Psoas muscle (tissue), 8 donors: ENCODE data around the gene USE1. TPM values are rescaled to one million over a fixed set of nuclear protein-coding genes. Genes with fewer than 3 reads are reported as not detected.
A peak's percentile ranks its signal among the peaks of the same experiment; 100 is the strongest.

Experiments
- ATAC-seq, 4 donors: fragments of 200-7000 bp; cut with Tn5 transposase; one replicate each; pipeline ENCODE4 v1.9.1; 2020; ENCODE audit warnings: moderate library complexity in 3 of 4, mild to moderate bottlenecking in 2 of 4
- DNase-seq, 2 donors: peaks; one replicate each; pipeline ENCODE4 v3.0.0-alpha.2; 2020
- H3K27ac ChIP-seq: fragments of 200-600 bp; one replicate; pipeline ENCODE4 v1.8.0; 2022
- H3K27me3 ChIP-seq, 3 donors: fragments of 200-600 bp in 1 of 3; one replicate each; pipeline versions ENCODE4 v1.6.1 to v1.8.0; 2013 to 2022; ENCODE audit warnings: low read length in 2 of 3, mild to moderate bottlenecking in 2 of 3, moderate library complexity in 1 of 3; ENCODE audit not compliant: insufficient read depth in 3 of 3
- H3K36me3 ChIP-seq, 2 donors: fragments of 200-600 bp in 1 of 2; one replicate each; pipeline versions ENCODE4 v1.6.1 to v1.8.0; 2013 to 2022; ENCODE audit warnings: low read depth in 1 of 2, mild to moderate bottlenecking in 1 of 2, moderate library complexity in 1 of 2; ENCODE audit not compliant: insufficient read depth in 1 of 2
- H3K4me1 ChIP-seq: fragments of 200-600 bp; one replicate; pipeline ENCODE4 v1.8.0; 2022
- H3K4me3 ChIP-seq: fragments of 200-600 bp; one replicate; pipeline ENCODE4 v1.8.0; 2022; ENCODE audit warnings: mild to moderate bottlenecking
- H3K9me3 ChIP-seq: fragments of 200-600 bp; one replicate; pipeline ENCODE4 v1.8.0; 2022
- WGBS, 3 donors: extraction: QIAGEN DNeasy Blood & Tissue Kit; methylation state at CpG; one replicate each; pipeline versions ENCODE4 v1.1.6 to v1.1.7; 2013; 5-methylcytosine and 5-hydroxymethylcytosine counted together
- intact Hi-C, 2 donors: fragments of 100-400 bp; cut with DNase I; formaldehyde crosslinking; loops; one replicate each; pipeline versions ENCODE4 v1.11.0 to v1.14.2; 2022
- polyA plus RNA-seq, 3 donors: library from polyadenylated mRNA; stranded (reverse); fragments of 200-250 nt; gene quantifications; one replicate each; pipeline ENCODE4 v1.2.3, GENCODE V29; 2013
- total RNA-seq, 4 donors: library from RNA; stranded (reverse); fragmentation: NEBNext Ultra II Directional in 2 of 4; extraction: Animal tissue kit (Norgen Biotek cat#: 25700) in 2 of 4; gene quantifications; one replicate each; pipeline versions ENCODE4 v1.2.1 to v1.2.4, GENCODE V29; 2021 to 2023
- TF ChIP-seq, protein P1 (sequence below): fragments of 200-600 bp; IDR thresholded peaks from one replicate; pipeline ENCODE4 v1.8.0; 2022; ENCODE audit warnings: antibody characterized with exemption
- donor health status: healthy with polysubstance abuse.
- donor health status: DM: no; HTN: no; CAD: no; lungs with moderate emphysema.
- donor health status: Bipolar disorder and iron deficiency.
- donor health status: healthy.
- donor health status: DM: yes; HTN: yes; CAD: no.
- donor health status: DM: no; HTN: no; CAD: no.
- donor health status: DM: no; HTN: no; CAD: no.
- donor health status: DM: yes; HTN: yes; CAD: no.

USE1 gene
- total and polyA plus RNA-seq, 7 donors = 25.5 to 83.0 (median 41.2) TPM

DNA sequence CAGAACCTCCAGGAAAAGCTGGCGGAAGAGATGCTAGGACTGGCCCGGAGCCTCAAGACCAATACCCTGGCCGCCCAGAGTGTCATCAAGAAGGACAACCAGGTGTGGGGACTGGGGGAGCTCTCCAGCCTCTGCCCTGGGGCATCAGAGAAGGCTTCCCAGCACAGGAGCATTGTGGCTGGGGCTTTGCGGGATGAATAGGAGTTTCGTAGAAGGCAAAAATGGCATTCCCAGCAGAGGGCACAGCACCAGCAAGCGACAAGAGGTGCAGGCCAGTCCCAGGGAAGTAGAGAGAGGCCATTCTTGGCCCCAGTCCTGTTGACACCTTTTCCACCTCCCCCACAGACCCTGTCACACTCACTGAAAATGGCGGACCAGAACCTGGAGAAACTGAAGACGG is 4.1 kb downstream of the USE1 start:
- Histone ChIP-seq H3K4me1 (peaks cover 5% of the 10 kb centered on the region), H3K4me3 (no peak overlapping the region), H3K36me3 (peaks cover 9 to 21% of the 10 kb centered on the region in 2 donors), H3K27ac (no peak overlapping the region), H3K27me3 (no peaks in the 10 kb centered on the region), H3K9me3 (no peaks in the 10 kb centered on the region)
- no peak for DNase-seq
- no peak for ATAC-seq
- WGBS, 3 donors = 97 to 98% (median 97%) methylated on average over 8 of the region's 8 CpGs
- TF ChIP-seq, protein P1, sequence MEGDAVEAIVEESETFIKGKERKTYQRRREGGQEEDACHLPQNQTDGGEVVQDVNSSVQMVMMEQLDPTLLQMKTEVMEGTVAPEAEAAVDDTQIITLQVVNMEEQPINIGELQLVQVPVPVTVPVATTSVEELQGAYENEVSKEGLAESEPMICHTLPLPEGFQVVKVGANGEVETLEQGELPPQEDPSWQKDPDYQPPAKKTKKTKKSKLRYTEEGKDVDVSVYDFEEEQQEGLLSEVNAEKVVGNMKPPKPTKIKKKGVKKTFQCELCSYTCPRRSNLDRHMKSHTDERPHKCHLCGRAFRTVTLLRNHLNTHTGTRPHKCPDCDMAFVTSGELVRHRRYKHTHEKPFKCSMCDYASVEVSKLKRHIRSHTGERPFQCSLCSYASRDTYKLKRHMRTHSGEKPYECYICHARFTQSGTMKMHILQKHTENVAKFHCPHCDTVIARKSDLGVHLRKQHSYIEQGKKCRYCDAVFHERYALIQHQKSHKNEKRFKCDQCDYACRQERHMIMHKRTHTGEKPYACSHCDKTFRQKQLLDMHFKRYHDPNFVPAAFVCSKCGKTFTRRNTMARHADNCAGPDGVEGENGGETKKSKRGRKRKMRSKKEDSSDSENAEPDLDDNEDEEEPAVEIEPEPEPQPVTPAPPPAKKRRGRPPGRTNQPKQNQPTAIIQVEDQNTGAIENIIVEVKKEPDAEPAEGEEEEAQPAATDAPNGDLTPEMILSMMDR = no peak
- intact Hi-C loops = no loop called here

DNA sequence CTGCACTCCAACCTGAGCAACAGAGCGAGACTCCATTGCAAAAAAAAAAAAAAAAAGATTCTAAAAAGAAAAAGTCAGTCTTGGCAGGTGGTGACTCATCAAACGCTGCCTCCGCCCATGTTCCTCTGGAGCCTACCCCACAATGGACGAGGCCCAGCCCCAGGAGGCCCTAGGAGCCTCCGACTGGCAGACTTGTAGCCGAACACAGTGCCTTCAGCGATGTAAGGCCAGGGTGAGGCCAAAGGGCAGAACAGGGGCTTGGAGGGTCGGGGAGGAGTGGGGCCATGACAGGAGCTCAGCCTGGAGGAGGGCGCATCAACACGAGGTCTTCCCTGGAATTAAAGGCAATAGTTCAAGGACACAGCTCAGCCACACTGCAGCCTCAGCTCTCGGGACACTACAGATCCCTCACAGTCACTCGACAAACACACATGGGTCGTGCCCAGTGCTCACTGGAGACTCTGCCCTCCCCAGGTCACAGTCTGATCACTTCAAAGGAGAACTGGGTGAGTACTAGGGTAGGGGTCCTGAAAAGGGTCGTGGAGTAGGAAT is 5.1 kb downstream of the USE1 start:
- Histone ChIP-seq H3K4me1 (no peaks in the 10 kb centered on the region), H3K36me3 (peaks cover 9 to 21% of the 10 kb centered on the region in 2 donors), H3K27ac (no peak overlapping the region), H3K4me3 (no peak overlapping the region), H3K9me3 (no peaks in the 10 kb centered on the region), H3K27me3 (no peaks in the 10 kb centered on the region)
- TF ChIP-seq, protein P1 = no peak
- WGBS, 3 donors = 41 to 44% (median 43%) methylated on average over 14 of the region's 14 CpGs
- DNase-seq = peak; percentile 49 to 69
- intact Hi-C loops = no loop called here
- no peak for ATAC-seq

DNA sequence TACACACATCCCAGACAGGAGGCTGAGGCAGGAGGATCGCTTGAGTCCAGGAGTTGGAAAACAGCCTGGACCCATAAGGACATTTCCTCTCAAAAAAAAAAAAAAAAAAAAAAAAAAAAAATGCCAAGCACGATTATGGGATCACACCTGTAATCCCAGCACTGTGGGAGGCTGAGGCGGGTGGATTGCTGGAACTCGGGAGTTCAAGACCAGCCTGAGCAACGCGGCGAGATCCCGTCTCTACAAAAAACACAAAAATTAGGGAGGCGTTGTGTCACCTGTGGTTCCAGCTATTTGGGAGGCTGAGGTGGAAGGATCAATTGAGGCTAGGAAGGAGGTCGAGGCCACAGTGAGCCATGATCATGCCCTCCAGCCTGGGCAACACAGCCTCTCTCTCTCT is 9.9 kb downstream of the USE1 start:
- 84 to 90% (median 84%) methylated on average over 10 of the region's 10 CpGs for WGBS, 3 donors
- Histone ChIP-seq H3K9me3 (no peaks in the 10 kb centered on the region), H3K27me3 (no peaks in the 10 kb centered on the region), H3K4me1 (peaks cover 14% of the 10 kb centered on the region), H3K27ac (no peak overlapping the region), H3K36me3 (peaks cover 0 to 3% of the 10 kb centered on the region in 2 donors), H3K4me3 (peak overlapping the region; percentile 80)
- ATAC-seq (no peak), DNase-seq (no peak)
- TF ChIP-seq, protein P1 = no peak
- intact Hi-C loops = no loop called here

DNA sequence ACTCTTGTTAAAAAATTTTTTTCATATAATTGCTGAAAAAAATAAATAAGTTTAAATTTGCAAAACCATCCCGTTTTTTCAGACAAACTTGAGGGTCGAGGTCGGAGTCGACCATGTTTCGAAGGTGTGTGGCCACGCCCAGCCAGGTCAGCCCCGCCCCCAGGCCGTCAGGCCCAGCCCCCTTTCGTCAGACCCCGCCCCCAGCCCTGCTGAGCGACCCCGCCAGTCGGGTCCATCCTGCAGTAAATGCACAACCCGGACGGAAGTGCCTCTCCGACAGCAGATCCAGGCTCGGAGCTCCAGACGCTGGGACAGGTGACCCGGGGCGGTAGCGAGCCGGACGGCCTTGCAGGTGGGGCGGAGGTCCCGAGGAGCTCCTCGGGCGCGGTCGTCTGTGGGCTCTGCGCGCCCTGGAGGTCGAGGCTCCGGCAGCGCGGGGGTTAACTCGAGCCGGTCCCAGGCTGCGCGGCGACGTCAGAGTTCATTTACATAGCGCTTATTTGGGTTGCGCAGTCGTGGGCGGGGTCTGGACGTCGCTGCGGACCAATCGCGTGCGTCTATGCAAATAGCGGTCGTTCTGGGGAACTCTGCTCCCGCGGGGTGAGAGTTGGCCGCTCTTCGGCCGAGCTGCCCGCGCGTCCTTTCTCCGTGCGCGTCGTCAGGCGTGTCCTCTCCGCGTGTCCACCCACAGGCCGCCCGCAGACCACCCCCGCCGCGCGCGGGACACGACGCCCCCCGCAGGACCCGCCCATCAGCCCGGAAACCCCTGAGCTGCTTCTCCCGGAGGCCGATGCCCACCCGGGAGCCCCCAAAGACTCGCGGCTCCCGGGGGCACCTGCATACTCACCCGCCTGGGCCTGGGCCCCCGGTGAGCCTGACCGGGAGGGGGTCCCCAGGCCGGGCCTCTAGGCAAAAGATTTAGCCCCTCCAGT is 11.1 kb downstream of the USE1 start, which contains the start of gene OCEL1:
Gene OCEL1 (plus strand): TSS at position 225 of the 932 bp plus-strand sequence. CDS start 22 bp downstream, at position 247.
- peak; percentile 95 to 97 (median 96) for ATAC-seq
- 0 to 1% (median 1%) methylated on average over 73 to 90 of the region's 90 CpGs for WGBS, 3 donors
- Histone ChIP-seq H3K4me1 (peaks cover 14% of the 10 kb centered on the region), H3K27me3 (no peaks in the 10 kb centered on the region), H3K9me3 (no peaks in the 10 kb centered on the region), H3K36me3 (peaks cover 0 to 5% of the 10 kb centered on the region in 2 donors), H3K4me3 (peak within 1 kb of the TSS; percentile 80), H3K27ac (peak within 1 kb of the TSS; percentile 92)
- TF ChIP-seq, protein P1 = no peak
- intact Hi-C loops = no loop called here
- DNase-seq = peak; percentile 99
